Liver (tissue), 3 donors: ENCODE measurements around the gene AGBL4.

Experiments used
- ATF3 ChIP-seq: IDR thresholded peaks from 2 replicates; pipeline ENCODE4 v1.6.1; 2016; ENCODE audit warnings: antibody characterized with exemption
- CTCF ChIP-seq: fragments of 150-350 bp; IDR thresholded peaks from 2 replicates; pipeline ENCODE4 v1.5.1; 2017; ENCODE audit warnings: improper control_type of control experiment, low read depth, low read length; ENCODE audit not compliant: missing input control
- EGR1 ChIP-seq, 2 donors: IDR thresholded peaks; 2 replicates each; pipeline ENCODE4 v1.6.1; 2016 to 2018; ENCODE audit warnings: antibody characterized with exemption in 2 of 2, low read depth in 2 of 2
- FOXA1 ChIP-seq: IDR thresholded peaks from 2 replicates; pipeline ENCODE4 v1.6.1; 2016; ENCODE audit warnings: antibody characterized with exemption
- GABPA ChIP-seq, 2 donors: IDR thresholded peaks in 1 of 2; conservative IDR thresholded peaks in 1 of 2; 2 replicates each; pipeline ENCODE4 v1.6.1; 2016; ENCODE audit warnings: antibody characterized with exemption in 2 of 2, mild to moderate bottlenecking in 1 of 2, moderate library complexity in 1 of 2
- HNF4G ChIP-seq: IDR thresholded peaks from 2 replicates; pipeline ENCODE4 v1.6.1; 2016; ENCODE audit warnings: antibody characterized with exemption
- MAX ChIP-seq: IDR thresholded peaks from 2 replicates; pipeline ENCODE4 v1.6.1; 2016; ENCODE audit warnings: antibody characterized with exemption
- RAD21 ChIP-seq, 2 donors: IDR thresholded peaks; 2 replicates each; pipeline ENCODE4 v1.6.1; 2016; ENCODE audit warnings: antibody characterized with exemption in 2 of 2, mild to moderate bottlenecking in 2 of 2
- REST ChIP-seq: IDR thresholded peaks from 2 replicates; pipeline ENCODE4 v1.6.1; 2016; ENCODE audit warnings: antibody characterized with exemption, mild to moderate bottlenecking
- SP1 ChIP-seq: IDR thresholded peaks from 2 replicates; pipeline ENCODE4 v1.6.1; 2018; ENCODE audit warnings: antibody characterized with exemption, mild to moderate bottlenecking
- TAF1 ChIP-seq: conservative IDR thresholded peaks from 2 replicates; pipeline ENCODE4 v1.6.1; 2016; ENCODE audit warnings: antibody characterized with exemption, mild to moderate bottlenecking
- YY1 ChIP-seq: IDR thresholded peaks from 2 replicates; pipeline ENCODE4 v1.6.1; 2016; ENCODE audit warnings: antibody characterized with exemption, mild to moderate bottlenecking
- donor health status: healthy.
- donor health status: healthy.

GRCh38 chr1:48757363-48757762 lies 1266.4 kb downstream of the AGBL4 start:
- TF ChIP-seq CTCF (no peak), EGR1 (IDR thresholded peaks at IDR 0.05; ENCODE audit: low read depth in 2 of 2) (no peak), YY1 (no peak), FOXA1 (no peak), HNF4G (no peak), GABPA (IDR thresholded peaks at IDR 0.05 in 1 of 2, conservative IDR thresholded peaks at IDR 0.05 in 1 of 2) (no peak), REST (no peak), ATF3 (no peak), TAF1 (no peak), SP1 (no peak), MAX (no peak), RAD21 (IDR thresholded peaks at IDR 0.05) (no peak)
